OCI-LY3 (cell line): ENCODE results near the gene KRT73.

Experiments used
- H2AFZ ChIP-seq: fragments of 200-600, 300-600 bp; shearing (Covaris generic); 2 replicates; pipeline ENCODE4 v1.6.0; 2014; ENCODE audit warnings: antibody characterized with exemption, low read depth, low read length
- H3K27ac ChIP-seq: fragments of 200-600, 300-600 bp; sonication (generic); 2 replicates; pipeline ENCODE4 v1.5.1; 2014; ENCODE audit warnings: mild to moderate bottlenecking, low read length, moderate library complexity, mixed read lengths
- H3K27me3 ChIP-seq: fragments of 200-600, 300-600 bp; sonication (generic); 2 replicates; pipeline ENCODE4 v1.6.1; 2014; ENCODE audit warnings: low read depth, low read length, mixed read lengths
- H3K36me3 ChIP-seq: fragments of 200-600, 300-600 bp; sonication (generic); replicated peaks from 2 replicates; pipeline ENCODE3; 2014; ENCODE audit warnings: low read depth, low read length, mixed read lengths
- H3K4me1 ChIP-seq: fragments of 300-600, 200-600 bp; sonication (generic); 2 replicates; pipeline ENCODE4 v1.6.1; 2014; ENCODE audit warnings: low read length, mixed read lengths
- H3K4me2 ChIP-seq: fragments of 200-600, 300-600 bp; sonication (generic); 2 replicates; pipeline ENCODE4 v1.6.1; 2014; ENCODE audit warnings: low read length, mixed read lengths
- H3K4me3 ChIP-seq: fragments of 300-600, 200-600 bp; sonication (generic); 2 replicates; pipeline ENCODE4 v1.5.1; 2014; ENCODE audit warnings: antibody characterized with exemption, mild to moderate bottlenecking, low read length, moderate library complexity
- H3K79me2 ChIP-seq: fragments of 300-600, 200-600 bp; shearing (Covaris generic); 2 replicates; pipeline ENCODE4 v1.6.1; 2014; ENCODE audit warnings: mild to moderate bottlenecking, low read length, mixed read lengths
- H3K9ac ChIP-seq: fragments of 300-600, 200-600 bp; shearing (Covaris generic); 2 replicates; pipeline ENCODE4 v1.6.0; 2014; ENCODE audit warnings: mild to moderate bottlenecking, low read length, moderate library complexity
- H3K9me3 ChIP-seq: fragments of 200-600, 300-600 bp; shearing (Covaris generic); 2 replicates; pipeline ENCODE4 v1.6.1; 2014; ENCODE audit warnings: low read length, mixed read lengths; ENCODE audit not compliant: insufficient read depth
- H4K20me1 ChIP-seq: fragments of 200-600, 300-600 bp; sonication (generic); 2 replicates; pipeline ENCODE4 v1.6.1; 2016; ENCODE audit warnings: low read length, mixed read lengths; ENCODE audit not compliant: insufficient read depth
- CTCF ChIP-seq: fragments of 200-600, 300-600 bp; sonication (generic); IDR thresholded peaks from 2 replicates; pipeline ENCODE4 v1.5.1; 2014; ENCODE audit warnings: antibody characterized with exemption, low read length, low read depth
- EZH2phosphoT487 ChIP-seq: fragments of 200-600 bp; shearing (Covaris generic); IDR thresholded peaks from 2 replicates; pipeline ENCODE4 v1.6.1; 2018; ENCODE audit warnings: antibody characterized with exemption, mixed run types, low read depth

The KRT73 gene

DNA sequence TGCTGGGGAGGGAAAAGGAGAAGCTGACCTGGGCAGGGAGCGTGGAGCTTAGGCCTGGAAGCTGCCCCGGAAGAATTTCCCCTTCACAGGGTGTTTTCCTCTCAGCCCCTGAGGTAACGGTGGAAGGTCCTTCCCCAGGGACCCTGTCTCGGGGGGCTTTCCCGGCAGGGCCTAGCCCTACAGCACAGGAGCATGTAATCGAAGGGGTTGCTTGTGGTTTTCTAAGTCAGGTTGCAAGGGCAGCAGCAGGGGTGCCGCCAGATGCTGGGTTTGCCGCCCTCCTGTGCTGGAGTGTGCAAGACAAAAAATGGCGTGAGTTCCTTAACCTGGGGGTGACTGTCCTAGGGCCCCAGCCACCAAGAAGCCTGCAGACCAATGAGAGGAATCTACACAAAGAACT lies 43.1 kb downstream of the KRT73 start:
- no peak for TF ChIP-seq EZH2phosphoT487
- no peak for TF ChIP-seq CTCF
- no peaks in the 10 kb centered on the region for H3K36me3 ChIP-seq
- no peak overlapping the region for H2AFZ ChIP-seq
- no peaks in the 10 kb centered on the region for H4K20me1 ChIP-seq
- H3K4me3 ChIP-seq: no peak overlapping the region
- peaks cover 23% of the 10 kb centered on the region for H3K27me3 ChIP-seq
- H3K4me1 ChIP-seq: peaks cover 5% of the 10 kb centered on the region; the same call in 1 of the 2 replicates
- H3K27ac ChIP-seq: no peak overlapping the region
- no peak overlapping the region for H3K4me2 ChIP-seq
- H3K9me3 ChIP-seq: no peaks in the 10 kb centered on the region
- H3K9ac ChIP-seq: no peak overlapping the region
- no peaks in the 10 kb centered on the region for H3K79me2 ChIP-seq

DNA sequence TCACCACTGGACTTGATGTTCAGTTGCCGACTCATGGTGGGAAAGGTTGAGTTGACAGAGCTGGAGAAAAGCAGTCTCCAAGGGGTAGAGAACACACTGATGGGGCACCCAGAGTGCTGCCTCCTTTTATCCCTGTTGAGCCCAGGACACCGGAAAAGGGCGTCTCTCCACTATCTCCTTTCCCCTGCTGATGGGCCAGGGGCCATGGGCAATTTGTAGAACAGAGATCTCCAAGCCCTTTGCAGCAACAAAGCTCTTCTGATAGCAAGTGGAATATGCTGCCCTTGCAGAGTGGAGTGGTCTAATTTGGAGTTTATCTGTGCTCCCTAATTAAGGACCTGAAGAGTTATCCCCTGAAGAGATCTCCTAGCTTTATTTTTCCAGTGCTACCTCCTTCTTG lies 44.6 kb downstream of the KRT73 start, which contains the start of gene KRT74:
Gene KRT74, minus strand, starts transcription at position 101 of the 400 bp plus-strand sequence. Its CDS starts 66 bp downstream, at position 35.
- no peak within 1 kb of the TSS for H3K4me2 ChIP-seq
- H3K9me3 ChIP-seq: no peaks in the 10 kb centered on the region
- H2AFZ ChIP-seq: no peak within 1 kb of the TSS
- peaks cover 13% of the 10 kb centered on the region for H3K4me1 ChIP-seq
- H3K4me3 ChIP-seq: no peak within 1 kb of the TSS
- no peaks in the 10 kb centered on the region for H3K36me3 ChIP-seq
- H3K79me2 ChIP-seq: no peaks in the 10 kb centered on the region
- peaks cover 19% of the 10 kb centered on the region for H3K27me3 ChIP-seq
- no peak within 1 kb of the TSS for H3K27ac ChIP-seq
- no peaks in the 10 kb centered on the region for H4K20me1 ChIP-seq
- TF ChIP-seq EZH2phosphoT487 (no peak), CTCF (no peak)
- no peak within 1 kb of the TSS for H3K9ac ChIP-seq

DNA sequence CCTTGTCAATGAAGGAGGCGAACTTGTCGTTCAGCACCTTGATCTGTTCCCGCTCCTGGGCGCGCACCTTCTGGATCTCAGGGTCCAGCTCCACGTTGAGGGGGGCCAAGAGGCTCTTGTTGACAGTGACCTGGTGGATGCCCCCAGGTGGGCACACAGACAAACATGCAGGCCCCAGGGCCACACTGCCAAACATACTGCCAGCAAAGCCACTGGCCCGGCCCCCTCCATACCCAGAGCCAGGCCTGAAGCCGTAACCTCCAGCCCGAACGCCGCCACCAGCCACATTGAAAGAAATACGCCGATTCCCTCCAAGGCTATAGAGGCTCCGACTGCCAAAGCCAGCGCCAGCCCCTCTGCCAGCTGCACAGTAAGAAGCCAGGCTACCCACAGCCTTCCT lies 45.1 kb downstream of the KRT73 start:
- Histone ChIP-seq H3K4me3 (no peak overlapping the region), H2AFZ (no peak overlapping the region), H3K4me2 (no peak overlapping the region), H3K79me2 (no peaks in the 10 kb centered on the region), H3K27me3 (peaks cover 15% of the 10 kb centered on the region), H3K27ac (no peak overlapping the region), H3K9ac (no peak overlapping the region), H3K4me1 (peaks cover 13% of the 10 kb centered on the region), H4K20me1 (no peaks in the 10 kb centered on the region), H3K36me3 (no peaks in the 10 kb centered on the region), H3K9me3 (no peaks in the 10 kb centered on the region)
- no peak for TF ChIP-seq EZH2phosphoT487
- TF ChIP-seq CTCF: no peak

DNA sequence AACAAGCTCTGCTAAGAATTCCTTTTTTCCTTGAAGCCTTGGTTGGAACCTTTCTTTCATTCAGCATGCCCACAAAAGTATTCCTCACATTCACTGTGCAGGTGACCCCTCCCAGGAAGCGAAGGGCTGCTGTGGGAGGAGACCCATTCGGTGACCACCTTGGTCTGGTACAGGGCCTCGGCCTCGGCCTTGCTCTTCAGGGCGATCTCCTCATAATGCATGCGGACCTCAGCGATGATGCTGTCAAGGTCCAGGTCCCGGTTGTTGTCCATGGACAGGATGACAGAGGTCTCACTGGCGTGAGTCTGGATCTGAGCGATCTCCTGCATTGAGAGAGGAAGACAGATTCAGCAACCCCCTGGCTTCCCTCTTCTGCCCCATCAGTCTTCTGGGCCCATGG lies 47.8 kb downstream of the KRT73 start:
- no peaks in the 10 kb centered on the region for H4K20me1 ChIP-seq
- H2AFZ ChIP-seq: no peak overlapping the region
- no peak overlapping the region for H3K4me2 ChIP-seq
- H3K79me2 ChIP-seq: no peaks in the 10 kb centered on the region
- peaks cover 13% of the 10 kb centered on the region for H3K4me1 ChIP-seq
- no peaks in the 10 kb centered on the region for H3K9me3 ChIP-seq
- H3K27me3 ChIP-seq: peaks cover 13% of the 10 kb centered on the region
- no peak overlapping the region for H3K4me3 ChIP-seq
- no peak overlapping the region for H3K27ac ChIP-seq
- TF ChIP-seq EZH2phosphoT487 (no peak), CTCF (no peak)
- H3K9ac ChIP-seq: no peak overlapping the region
- no peaks in the 10 kb centered on the region for H3K36me3 ChIP-seq
